Nephron (organoid): ENCODE data around the gene MAFB.

Experiments
- H3K27ac Mint-ChIP-seq, 3 experiments: 2 replicates each; pipeline ENCODE4 v1.8.0; 2020; ENCODE audit warnings: mixed read lengths in 3 of 3, mild to moderate bottlenecking in 2 of 3, moderate library complexity in 1 of 3
- H3K27me3 Mint-ChIP-seq: 2 replicates; pipeline ENCODE4 v1.8.0; 2021; ENCODE audit warnings: low read depth, mild to moderate bottlenecking, moderate library complexity, mixed read lengths
- H3K36me3 Mint-ChIP-seq: 2 replicates; pipeline ENCODE4 v1.8.0; 2020; ENCODE audit warnings: low read depth, mixed read lengths
- H3K4me1 Mint-ChIP-seq: 2 replicates; pipeline ENCODE4 v1.8.0; 2020; ENCODE audit warnings: mixed read lengths
- H3K4me3 Mint-ChIP-seq, 3 experiments: 2 replicates each; pipeline ENCODE4 v1.8.0; 2020; ENCODE audit warnings: mild to moderate bottlenecking in 3 of 3, mixed read lengths in 3 of 3, moderate library complexity in 2 of 3
- H3K9me3 Mint-ChIP-seq: 2 replicates; pipeline ENCODE4 v1.8.0; 2020; ENCODE audit warnings: mixed read lengths
- TF ChIP-seq, protein P1 (sequence below), 3 experiments: fragments of 200-600 bp; sonication (generic); IDR thresholded peaks; one replicate each; pipeline ENCODE4 v1.5.0; 2021; ENCODE audit warnings: antibody characterized with exemption in 3 of 3; ENCODE audit not compliant: unreplicated experiment in 3 of 3

The MAFB gene

DNA sequence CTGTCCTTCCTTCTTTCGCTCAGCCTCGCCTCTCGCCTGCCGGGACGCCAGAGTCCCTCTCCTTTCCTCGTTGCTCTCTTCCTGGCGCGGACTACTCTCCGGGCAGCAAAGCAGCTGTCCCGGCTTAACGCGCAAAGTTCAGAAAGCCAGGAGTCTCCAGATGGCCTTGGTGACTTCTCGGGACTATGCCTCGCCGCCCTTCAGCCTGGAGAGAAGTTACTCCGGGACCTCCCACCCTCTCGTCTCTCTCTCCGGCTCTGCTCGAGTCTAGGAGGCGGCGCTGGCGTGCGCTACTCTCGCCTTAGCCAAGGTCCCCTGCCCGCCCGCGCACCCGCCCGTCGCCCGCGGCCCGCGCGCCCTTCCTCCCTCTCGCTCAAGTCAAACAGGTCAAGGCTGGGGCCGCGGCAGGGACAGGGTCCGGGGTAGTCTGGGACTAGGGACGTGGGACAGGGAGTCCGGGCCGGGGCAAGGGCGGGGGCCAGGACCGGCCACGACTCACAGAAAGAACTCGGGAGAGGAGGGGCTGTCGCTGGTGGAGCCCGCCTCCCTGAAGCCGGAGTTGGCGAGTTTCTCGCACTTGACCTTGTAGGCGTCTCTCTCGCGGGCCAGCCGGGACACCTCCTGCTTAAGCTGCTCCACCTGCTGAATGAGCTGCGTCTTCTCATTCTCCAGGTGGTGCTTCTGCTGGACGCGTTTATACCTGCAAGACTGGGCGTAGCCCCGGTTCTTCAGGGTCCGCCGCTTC is 1.5 kb downstream of the MAFB start:
- peak overlapping the region; percentile 84 to 99 (median 90) for H3K27ac Mint-ChIP-seq
- peaks cover 52% of the 10 kb centered on the region for H3K36me3 Mint-ChIP-seq
- peaks cover 2% of the 10 kb centered on the region for H3K9me3 Mint-ChIP-seq
- TF ChIP-seq, protein P1, sequence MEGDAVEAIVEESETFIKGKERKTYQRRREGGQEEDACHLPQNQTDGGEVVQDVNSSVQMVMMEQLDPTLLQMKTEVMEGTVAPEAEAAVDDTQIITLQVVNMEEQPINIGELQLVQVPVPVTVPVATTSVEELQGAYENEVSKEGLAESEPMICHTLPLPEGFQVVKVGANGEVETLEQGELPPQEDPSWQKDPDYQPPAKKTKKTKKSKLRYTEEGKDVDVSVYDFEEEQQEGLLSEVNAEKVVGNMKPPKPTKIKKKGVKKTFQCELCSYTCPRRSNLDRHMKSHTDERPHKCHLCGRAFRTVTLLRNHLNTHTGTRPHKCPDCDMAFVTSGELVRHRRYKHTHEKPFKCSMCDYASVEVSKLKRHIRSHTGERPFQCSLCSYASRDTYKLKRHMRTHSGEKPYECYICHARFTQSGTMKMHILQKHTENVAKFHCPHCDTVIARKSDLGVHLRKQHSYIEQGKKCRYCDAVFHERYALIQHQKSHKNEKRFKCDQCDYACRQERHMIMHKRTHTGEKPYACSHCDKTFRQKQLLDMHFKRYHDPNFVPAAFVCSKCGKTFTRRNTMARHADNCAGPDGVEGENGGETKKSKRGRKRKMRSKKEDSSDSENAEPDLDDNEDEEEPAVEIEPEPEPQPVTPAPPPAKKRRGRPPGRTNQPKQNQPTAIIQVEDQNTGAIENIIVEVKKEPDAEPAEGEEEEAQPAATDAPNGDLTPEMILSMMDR (IDR thresholded peaks at IDR 0.05; ENCODE audit: unreplicated experiment in 3 of 3) = no peak
- peaks cover 40% of the 10 kb centered on the region for H3K4me1 Mint-ChIP-seq
- H3K27me3 Mint-ChIP-seq = peaks cover 90% of the 10 kb centered on the region
- peak overlapping the region; percentile 94 to 98 (median 97) for H3K4me3 Mint-ChIP-seq

DNA sequence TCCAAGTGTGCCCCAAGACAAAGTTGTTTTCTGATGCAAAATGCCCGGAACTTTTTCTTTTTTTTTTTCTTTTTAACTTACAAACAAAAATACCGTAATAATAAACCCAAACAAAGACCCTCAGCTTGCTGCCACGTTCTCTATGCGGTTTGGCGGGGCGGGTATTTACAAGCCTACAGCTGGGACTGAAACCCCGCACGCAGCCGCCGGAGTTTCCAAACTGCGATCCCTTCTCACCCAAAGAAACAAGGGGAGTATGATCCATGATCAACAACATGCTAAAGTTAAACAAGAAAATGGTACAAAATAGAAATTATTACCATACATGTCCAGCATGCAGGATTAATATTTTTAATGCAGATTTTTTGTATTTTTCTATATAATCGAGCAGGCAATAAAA is 2.1 kb downstream of the MAFB start:
- Mint-ChIP-seq H3K27ac (peak overlapping the region; percentile 84 to 99 (median 90)), H3K4me1 (peaks cover 38% of the 10 kb centered on the region), H3K36me3 (peaks cover 55% of the 10 kb centered on the region), H3K9me3 (peaks cover 2% of the 10 kb centered on the region), H3K4me3 (peak overlapping the region; percentile 94 to 98 (median 97)), H3K27me3 (peaks cover 90% of the 10 kb centered on the region)
- TF ChIP-seq, protein P1 (IDR thresholded peaks at IDR 0.05; ENCODE audit: unreplicated experiment in 3 of 3) = no peak

DNA sequence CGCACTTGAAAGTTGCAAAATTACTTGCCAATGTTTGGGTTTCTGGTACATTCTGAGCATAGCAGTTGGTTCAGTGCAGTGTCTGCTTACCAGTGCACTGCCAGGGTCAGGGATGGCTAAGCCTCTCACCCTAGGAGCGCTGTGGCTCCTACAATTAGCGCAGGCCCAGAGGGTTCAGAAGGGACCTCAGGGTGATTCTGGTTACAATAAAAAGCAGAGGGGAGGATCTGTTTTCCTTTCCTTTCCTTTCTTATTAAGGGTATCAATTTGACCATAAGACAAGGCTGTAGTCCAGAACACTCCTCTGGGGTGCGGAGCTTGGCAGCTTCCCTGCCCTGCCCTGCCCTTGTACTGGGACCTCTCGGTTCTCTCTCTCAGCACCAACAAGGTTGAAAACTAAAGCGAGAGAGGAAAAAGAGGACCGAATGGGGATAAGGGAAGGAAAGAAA is 2.6 kb downstream of the MAFB start:
- Mint-ChIP-seq H3K27ac (peak overlapping the region; percentile 84 to 99 (median 90)), H3K4me3 (peak overlapping the region; percentile 94 to 98 (median 97)), H3K27me3 (peaks cover 90% of the 10 kb centered on the region), H3K36me3 (peaks cover 55% of the 10 kb centered on the region), H3K9me3 (peaks cover 2% of the 10 kb centered on the region), H3K4me1 (peaks cover 39% of the 10 kb centered on the region)
- TF ChIP-seq, protein P1 (IDR thresholded peaks at IDR 0.05; ENCODE audit: unreplicated experiment in 3 of 3) = no peak

DNA sequence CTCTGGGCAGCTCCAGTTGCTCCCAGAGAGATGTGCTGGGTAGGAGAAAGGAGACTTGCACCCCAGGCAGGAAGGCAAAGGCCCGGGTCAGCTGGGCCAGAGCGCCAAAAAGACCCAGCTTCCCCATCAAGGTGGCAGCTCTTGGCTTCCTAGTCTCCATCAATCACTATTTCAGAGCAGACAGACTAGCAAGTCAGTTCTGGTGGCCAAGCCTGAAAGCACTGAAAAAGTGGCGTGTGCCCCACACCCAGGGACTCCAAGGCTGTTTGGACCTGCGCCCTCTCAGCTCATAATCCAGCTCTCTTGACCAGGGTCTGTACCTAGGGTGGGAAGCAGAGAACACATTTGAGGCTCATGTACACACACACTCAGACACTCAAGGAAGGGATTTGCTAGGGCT is 3.7 kb downstream of the MAFB start:
- peaks cover 2% of the 10 kb centered on the region for H3K9me3 Mint-ChIP-seq
- H3K36me3 Mint-ChIP-seq = peaks cover 55% of the 10 kb centered on the region
- peaks cover 42% of the 10 kb centered on the region for H3K4me1 Mint-ChIP-seq
- TF ChIP-seq, protein P1 (IDR thresholded peaks at IDR 0.05; ENCODE audit: unreplicated experiment in 3 of 3) = no peak
- peak overlapping the region; percentile 94 to 98 (median 97) for H3K4me3 Mint-ChIP-seq
- peak overlapping the region; percentile 82 to 99 (median 84) for H3K27ac Mint-ChIP-seq
- peaks cover 90% of the 10 kb centered on the region for H3K27me3 Mint-ChIP-seq

DNA sequence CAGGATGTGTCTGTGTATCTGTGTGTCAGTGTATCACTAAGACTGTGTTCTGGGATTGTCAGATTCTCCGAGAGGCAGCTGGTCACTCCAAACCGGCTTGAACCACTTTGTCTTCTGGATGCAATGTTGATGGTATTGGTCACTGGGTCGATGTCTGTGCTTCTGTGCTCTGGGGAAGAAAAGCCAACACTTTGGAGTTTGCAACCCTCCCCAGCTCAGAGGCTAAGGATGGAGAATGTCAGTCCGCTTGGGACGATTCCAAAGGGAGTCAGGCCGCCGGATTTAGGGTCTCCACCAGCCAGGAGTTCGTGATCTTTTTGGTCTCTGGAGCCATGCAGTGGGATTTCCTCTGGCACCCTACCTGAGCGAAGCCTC is 5.2 kb downstream of the MAFB start:
- Mint-ChIP-seq H3K27me3 (peaks cover 91% of the 10 kb centered on the region), H3K9me3 (peaks cover 2% of the 10 kb centered on the region), H3K27ac (peak overlapping the region; percentile 52 to 99 (median 81)), H3K4me1 (peaks cover 51% of the 10 kb centered on the region), H3K36me3 (peaks cover 55% of the 10 kb centered on the region), H3K4me3 (peak overlapping the region; percentile 94 to 98 (median 97))
- TF ChIP-seq, protein P1 (IDR thresholded peaks at IDR 0.05; ENCODE audit: unreplicated experiment in 3 of 3) = no peak
